Measurements from ENCODE around the gene PRKCE. TPM values are rescaled to one million over a fixed set of nuclear protein-coding genes. Genes with fewer than 3 reads are reported as not detected.

Gene PRKCE
- total and polyA plus RNA-seq, 2 experiments from 2014 or later = 0.94 to 1.2 TPM

GRCh38 chr2:46119453-46119852 lies 468.0 kb downstream of the PRKCE start:
- no peak for DNase-seq (ENCODE audit: low spot score)
- H4K20me1 ChIP-seq (replicated peaks; ENCODE audit: insufficient read depth) = no peaks in the 10 kb centered on the region
- no peak for ATAC-seq
- H2AFZ ChIP-seq = no peak overlapping the region
- Mint-ChIP-seq H3K4me3 (no peak overlapping the region), H3K27me3 (ENCODE audit: insufficient read depth, low read depth, poor library complexity) (no peaks in the 10 kb centered on the region), H3K9me3 (no peaks in the 10 kb centered on the region), H3K27ac (no peak overlapping the region), H3K4me1 (peaks cover 7% of the 10 kb centered on the region; the same call in 2 of the 3 replicates), H3K36me3 (ENCODE audit: low read depth) (no peaks in the 10 kb centered on the region)
- no peak overlapping the region for H3K4me3 ChIP-seq
- H3K27me3 ChIP-seq (ENCODE audit: insufficient read depth) = no peaks in the 10 kb centered on the region
- H3K4me2 ChIP-seq = no peak overlapping the region
- H3K4me1 ChIP-seq (ENCODE audit: insufficient read depth) = peaks cover 8% of the 10 kb centered on the region; the same call in 1 of the 2 replicates
- no peak overlapping the region for H3K27ac ChIP-seq (ENCODE audit: low read depth)
- no peaks in the 10 kb centered on the region for H3K79me2 ChIP-seq (replicated peaks; ENCODE audit: insufficient read depth)
- H3K9me2 ChIP-seq (ENCODE audit: insufficient read depth) = no peaks in the 10 kb centered on the region
- TF ChIP-seq CTCF (conservative IDR thresholded peaks at IDR 0.05; ENCODE audit: low read depth in 2 of 2) (no peak), NANOG (IDR thresholded peaks at IDR 0.05; ENCODE audit: borderline replicate concordance) (no peak), CREB1 (CRISPR knock-in tag; IDR thresholded peaks at IDR 0.05; ENCODE audit: low read depth) (no peak), ZNF331 (CRISPR knock-in tag; IDR thresholded peaks at IDR 0.05; ENCODE audit: low read depth) (no peak), EZH2 (IDR thresholded peaks at IDR 0.05; ENCODE audit: low read depth, unreplicated experiment) (no peak), ZNF462 (CRISPR knock-in tag; IDR thresholded peaks at IDR 0.05) (no peak), JUNB (IDR thresholded peaks at IDR 0.05; ENCODE audit: unreplicated experiment) (no peak), ZNF114 (CRISPR knock-in tag; IDR thresholded peaks at IDR 0.05) (no peak), STAT1 (IDR thresholded peaks at IDR 0.05; ENCODE audit: unreplicated experiment) (no peak), REST (IDR thresholded peaks at IDR 0.05; ENCODE audit: unreplicated experiment) (no peak), EZH2phosphoT487 (IDR thresholded peaks at IDR 0.05; ENCODE audit: unreplicated experiment) (no peak), POLR2AphosphoS5 (IDR thresholded peaks at IDR 0.05; ENCODE audit: low read depth) (no peak), ETS1 (IDR thresholded peaks at IDR 0.05) (no peak)
- no peaks in the 10 kb centered on the region for H3K36me3 ChIP-seq (ENCODE audit: insufficient read depth)
- no peaks in the 10 kb centered on the region for H3F3A ChIP-seq (replicated peaks; ENCODE audit: low read depth)
